Mesenchymal stem cell (in vitro differentiated cells and primary cell): Measurements from ENCODE around the gene TSC2.

Experiments used
- DNase-seq: peaks from one replicate; pipeline ENCODE4 v3.0.0-alpha.2; 2013
- H2AFZ ChIP-seq: one replicate; pipeline ENCODE4 v1.6.1; 2013; ENCODE audit warnings: low read depth, mild to moderate bottlenecking, control low read depth, inconsistent platforms, low read length, moderate library complexity
- H2AK5ac ChIP-seq: 2 replicates; pipeline ENCODE4 v1.6.1; 2013; ENCODE audit warnings: low read length, moderate library complexity, mild to moderate bottlenecking, inconsistent platforms; ENCODE audit not compliant: severe bottlenecking
- H2BK120ac ChIP-seq: one replicate; pipeline ENCODE4 v1.6.1; 2013; ENCODE audit warnings: low read depth, mild to moderate bottlenecking, inconsistent platforms, low read length, moderate library complexity
- H2BK12ac ChIP-seq, 2 experiments: one replicate each; pipeline ENCODE4 v1.6.1; 2013; ENCODE audit warnings: inconsistent platforms in 2 of 2, low read length in 2 of 2, mild to moderate bottlenecking in 2 of 2, moderate library complexity in 2 of 2, control low read depth in 1 of 2
- H2BK15ac ChIP-seq: one replicate; pipeline ENCODE4 v1.6.1; 2013; ENCODE audit warnings: mild to moderate bottlenecking, low read depth, inconsistent platforms; ENCODE audit not compliant: poor library complexity, severe bottlenecking
- H2BK5ac ChIP-seq: 2 replicates; pipeline ENCODE4 v1.6.1; 2013; ENCODE audit warnings: low read depth, mild to moderate bottlenecking, low read length, control low read depth, inconsistent platforms; ENCODE audit not compliant: poor library complexity, severe bottlenecking
- H3K14ac ChIP-seq, 2 experiments: one replicate each; pipeline ENCODE4 v1.6.1; 2013; ENCODE audit warnings: inconsistent platforms in 2 of 2, low read length in 2 of 2, control low read depth in 1 of 2, mild to moderate bottlenecking in 1 of 2, moderate library complexity in 1 of 2
- H3K18ac ChIP-seq, 2 experiments: one replicate each; pipeline ENCODE4 v1.6.1; 2013; ENCODE audit warnings: inconsistent platforms in 2 of 2, low read length in 2 of 2, control low read depth in 1 of 2, low read depth in 1 of 2, mild to moderate bottlenecking in 1 of 2
- H3K23ac ChIP-seq, 2 experiments: one replicate each; pipeline ENCODE4 v1.6.1; 2013; ENCODE audit warnings: inconsistent platforms in 2 of 2, low read length in 2 of 2, mild to moderate bottlenecking in 2 of 2, moderate library complexity in 2 of 2, control low read depth in 1 of 2
- H3K27ac ChIP-seq: 2 replicates; pipeline ENCODE4 v1.5.1; 2013; ENCODE audit warnings: mild to moderate bottlenecking, moderate library complexity, low read length, control low read depth, inconsistent platforms; ENCODE audit not compliant: poor library complexity, severe bottlenecking
- H3K27me3 ChIP-seq, 2 experiments: 2 replicates each; pipeline versions ENCODE4 v1.6.1 to v1.7.0; 2013; ENCODE audit warnings: low read length in 2 of 2, mild to moderate bottlenecking in 2 of 2, moderate library complexity in 2 of 2, control low read depth in 1 of 2, inconsistent platforms in 1 of 2; ENCODE audit not compliant: control insufficient read depth in 1 of 2, insufficient read depth in 1 of 2
- H3K36me3 ChIP-seq, 2 experiments: 2 replicates each; pipeline versions ENCODE4 v1.6.1 to v1.7.0; 2013; ENCODE audit warnings: low read length in 2 of 2, control low read depth in 1 of 2, inconsistent platforms in 1 of 2, low read depth in 1 of 2, mild to moderate bottlenecking in 1 of 2; ENCODE audit not compliant: insufficient read depth in 2 of 2, control insufficient read depth in 1 of 2
- H3K4ac ChIP-seq, 2 experiments: one replicate each; pipeline ENCODE4 v1.6.1; 2013; ENCODE audit warnings: inconsistent platforms in 2 of 2, low read length in 2 of 2, mild to moderate bottlenecking in 2 of 2, moderate library complexity in 2 of 2, control low read depth in 1 of 2, low read depth in 1 of 2
- H3K4me1 ChIP-seq: 2 replicates; pipeline ENCODE4 v1.6.1; 2013; ENCODE audit warnings: low read depth, low read length, control low read depth; ENCODE audit not compliant: control insufficient read depth, insufficient read depth
- H3K4me2 ChIP-seq: 2 replicates; pipeline ENCODE4 v1.6.1; 2013; ENCODE audit warnings: low read length, mild to moderate bottlenecking, inconsistent platforms; ENCODE audit not compliant: poor library complexity, severe bottlenecking
- H3K4me3 ChIP-seq, 2 experiments: 2 replicates each; pipeline versions ENCODE4 v1.5.1 to v1.7.0; 2013; ENCODE audit warnings: low read length in 2 of 2, mild to moderate bottlenecking in 2 of 2, control low read depth in 1 of 2, low read depth in 1 of 2; ENCODE audit not compliant: insufficient read depth in 1 of 2
- H3K79me1 ChIP-seq: replicated peaks from 2 replicates; pipeline ENCODE4 v1.6.1; 2013; ENCODE audit warnings: mild to moderate bottlenecking, control low read depth, low read length, inconsistent platforms; ENCODE audit not compliant: poor library complexity, severe bottlenecking
- H3K9ac ChIP-seq: 2 replicates; pipeline ENCODE4 v1.7.0; 2013; ENCODE audit warnings: mild to moderate bottlenecking, low read length, moderate library complexity
- H3K9me3 ChIP-seq: 2 replicates; pipeline ENCODE4 v1.7.0; 2013; ENCODE audit warnings: mild to moderate bottlenecking, low read length; ENCODE audit not compliant: control insufficient read depth
- H4K8ac ChIP-seq: one replicate; pipeline ENCODE4 v1.6.1; 2013; ENCODE audit warnings: inconsistent platforms, mild to moderate bottlenecking, low read length, moderate library complexity
- H4K91ac ChIP-seq: one replicate; pipeline ENCODE4 v1.6.1; 2013; ENCODE audit warnings: mild to moderate bottlenecking, low read length, inconsistent platforms
- WGBS: methylation state at CpG from one replicate; pipeline ENCODE4 v1.1.7; 2013; ENCODE audit warnings: mixed read lengths; 5-methylcytosine and 5-hydroxymethylcytosine counted together

The TSC2 gene

DNA sequence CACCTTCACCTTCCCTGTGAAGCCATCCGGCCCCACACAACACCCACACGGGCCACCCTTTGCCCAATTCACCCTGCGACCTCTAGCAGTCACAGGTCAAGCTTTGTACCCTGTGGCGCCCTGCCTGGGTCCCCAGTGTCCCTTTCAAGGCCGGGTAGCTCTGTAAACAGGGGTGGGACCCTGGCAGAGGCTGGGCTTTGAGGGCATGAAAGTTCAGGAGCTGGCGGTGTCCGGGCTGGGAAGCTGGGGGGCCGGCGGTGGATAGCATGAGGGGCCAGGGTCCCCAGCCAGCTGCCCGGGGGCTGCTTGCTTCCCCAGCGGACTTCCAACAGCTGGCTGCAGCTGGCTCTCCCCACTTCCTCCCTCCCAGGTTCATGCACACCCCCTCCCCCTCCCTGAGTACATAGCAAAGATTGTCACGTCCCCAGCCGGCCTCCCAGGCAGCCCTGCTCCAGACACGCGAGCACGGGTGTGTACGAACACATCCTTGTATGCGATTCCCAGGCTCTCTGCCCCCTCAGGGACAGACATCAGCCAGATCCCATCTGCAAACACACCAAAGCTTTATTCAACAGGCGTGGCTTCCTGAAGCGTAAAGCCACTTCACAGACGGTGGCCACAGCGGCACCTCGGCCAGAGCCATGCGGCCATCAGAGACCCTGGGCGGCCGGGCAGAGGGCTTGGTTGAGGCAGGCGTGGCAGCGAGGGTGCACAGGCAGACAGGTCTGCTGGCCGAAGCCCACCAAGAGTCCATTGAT, 8.3 kb upstream of the TSC2 start:
- DNase-seq, result peak; percentile 97
- no peak overlapping the region for H2AFZ ChIP-seq
- WGBS, result 37% methylated on average over 28 of the region's 29 CpGs

DNA sequence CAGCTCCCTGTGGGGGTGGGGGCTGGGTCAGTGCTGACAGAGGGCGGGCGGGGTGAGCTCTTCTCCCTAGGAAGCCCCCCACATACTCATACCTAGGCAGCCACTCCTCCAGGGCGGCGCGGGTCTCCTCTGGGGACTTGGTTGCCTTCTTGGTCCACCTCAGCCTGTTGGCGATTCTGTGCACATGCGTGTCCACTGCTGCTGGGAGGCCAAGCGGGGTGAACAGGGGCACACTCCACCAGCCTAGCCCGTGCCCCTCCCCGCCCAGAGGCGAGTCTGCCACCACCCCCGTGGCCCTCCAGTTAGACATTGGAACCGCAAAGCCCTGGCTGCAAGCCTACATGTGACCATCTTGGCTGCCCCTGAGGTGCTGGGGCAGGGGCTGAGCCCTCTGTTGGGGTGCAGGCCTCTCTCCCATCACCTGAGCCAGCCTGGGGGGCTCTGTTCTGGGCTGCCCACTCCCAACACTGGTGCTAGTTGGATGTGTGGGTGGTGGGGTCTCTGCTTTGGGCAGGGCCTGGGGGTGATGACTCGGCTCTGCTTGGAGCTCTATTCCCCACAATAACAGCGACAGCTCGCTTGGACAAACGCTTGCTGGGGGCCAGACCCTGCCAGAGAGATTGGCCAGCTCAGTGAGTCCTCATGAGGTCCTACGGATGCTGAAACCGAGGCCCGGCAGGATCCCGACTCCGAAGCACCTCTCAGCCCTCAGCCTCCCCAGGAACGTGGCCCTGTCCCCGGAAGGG, 7.6 kb upstream of the TSC2 start:
- Histone ChIP-seq H2AK5ac (peak overlapping the region; percentile 24), H3K4me1 (peaks cover 86% of the 10 kb centered on the region), H2AFZ (no peak overlapping the region), H3K4me2 (no peak overlapping the region), H3K9ac (no peak overlapping the region), H4K8ac (peak overlapping the region; percentile 95), H3K18ac (peak overlapping the region; percentile 50 to 86), H3K23ac (no peak overlapping the region), H3K27ac (peak overlapping the region; percentile 80), H3K4ac (peak overlapping the region; percentile 21 to 83), H3K4me3 (no peak overlapping the region), H2BK12ac (peak overlapping the region; percentile 81 to 95), H2BK5ac (no peak overlapping the region), H3K79me1 (peaks cover 13% of the 10 kb centered on the region), H3K27me3 (no peaks in the 10 kb centered on the region), H3K14ac (peak overlapping the region in 1 of 2 experiments; percentile 66), H3K36me3 (peaks cover 0 to 61% of the 10 kb centered on the region in 2 experiments), H2BK15ac (peak overlapping the region; percentile 55), H2BK120ac (peak overlapping the region; percentile 87), H4K91ac (peak overlapping the region; percentile 95), H3K9me3 (no peaks in the 10 kb centered on the region)
- 94% methylated on average over 24 of the region's 24 CpGs for WGBS
- no peak for DNase-seq

More for the DNA sequence above, 8.3 kb upstream of the TSC2 start:
- Histone ChIP-seq H4K91ac (peak overlapping the region; percentile 95), H3K36me3 (peaks cover 0 to 62% of the 10 kb centered on the region in 2 experiments), H3K9me3 (no peaks in the 10 kb centered on the region), H2BK15ac (peak overlapping the region; percentile 55), H2BK5ac (peak overlapping the region; percentile 47), H2BK120ac (peak overlapping the region; percentile 87), H3K79me1 (peaks cover 10% of the 10 kb centered on the region), H3K4me3 (no peak overlapping the region), H3K9ac (peak overlapping the region; percentile 21), H4K8ac (peak overlapping the region; percentile 95), H3K23ac (no peak overlapping the region), H2BK12ac (peak overlapping the region; percentile 94 to 95), H3K18ac (peak overlapping the region; percentile 50 to 97), H3K27ac (peak overlapping the region; percentile 25), H3K4ac (peak overlapping the region; percentile 77 to 83), H3K4me1 (peaks cover 91% of the 10 kb centered on the region), H3K27me3 (no peaks in the 10 kb centered on the region), H3K14ac (peak overlapping the region in 1 of 2 experiments; percentile 22), H3K4me2 (no peak overlapping the region), H2AK5ac (peak overlapping the region; percentile 24)

DNA sequence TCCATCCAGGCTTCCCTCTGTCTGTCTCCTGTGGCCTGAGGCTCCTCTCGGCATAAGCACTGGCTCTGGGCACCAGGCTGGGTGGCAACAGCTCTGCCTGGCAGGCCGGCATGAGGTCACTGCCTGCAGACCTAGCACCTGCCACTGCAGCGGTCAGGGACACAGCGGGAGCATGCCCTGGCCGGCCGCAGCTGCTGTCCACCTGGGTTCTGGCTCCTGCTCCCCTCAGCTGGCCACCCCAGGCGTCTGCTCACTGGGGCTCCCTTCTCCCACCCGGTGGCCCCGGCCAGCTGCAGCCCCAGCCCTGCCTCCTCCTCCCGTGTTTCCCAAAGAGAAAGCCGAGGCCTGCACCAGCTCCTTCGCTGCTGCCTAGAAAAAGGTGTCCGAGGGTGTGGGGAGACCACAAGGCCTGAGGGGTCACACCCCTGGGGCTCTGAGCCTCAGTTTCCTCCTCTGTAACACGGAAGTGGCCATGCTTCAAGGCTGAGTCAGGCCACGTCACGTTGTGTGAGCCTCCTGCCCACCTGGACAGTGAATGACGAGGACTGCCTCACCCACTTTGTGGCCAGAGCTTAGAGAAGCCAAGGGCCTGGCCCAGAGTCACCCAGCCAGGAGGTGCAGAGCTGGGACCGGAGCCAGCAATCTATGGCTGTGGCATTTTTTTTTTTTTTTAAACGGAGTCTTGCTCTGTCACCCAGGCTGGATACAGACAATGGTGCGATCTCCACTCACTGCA, 6.8 kb upstream of the TSC2 start:
- Histone ChIP-seq H3K18ac (no peak overlapping the region), H2BK12ac (peak overlapping the region; percentile 49 to 55), H3K4me3 (no peak overlapping the region)

More for the DNA sequence above, 6.8 kb upstream of the TSC2 start:
- peak overlapping the region; percentile 95 for H4K91ac ChIP-seq
- H3K9ac ChIP-seq, result no peak overlapping the region
- 89% methylated on average over 20 of the region's 20 CpGs for WGBS
- peaks cover 0 to 64% of the 10 kb centered on the region in 2 experiments for H3K36me3 ChIP-seq
- no peak overlapping the region for H2BK15ac ChIP-seq
- H3K4me1 ChIP-seq, result peaks cover 80% of the 10 kb centered on the region
- H3K79me1 ChIP-seq, result peaks cover 17% of the 10 kb centered on the region
- peak overlapping the region in 1 of 2 experiments; percentile 13 for H3K14ac ChIP-seq
- H4K8ac ChIP-seq, result peak overlapping the region; percentile 24
- peak overlapping the region; percentile 87 for H2BK120ac ChIP-seq
- H3K27me3 ChIP-seq, result no peaks in the 10 kb centered on the region
- no peak overlapping the region for H2AFZ ChIP-seq
- no peak for DNase-seq
- H3K4ac ChIP-seq, result peak overlapping the region; percentile 16 to 21
- no peak overlapping the region for H3K23ac ChIP-seq
- H2BK5ac ChIP-seq, result no peak overlapping the region
- no peaks in the 10 kb centered on the region for H3K9me3 ChIP-seq
- H3K27ac ChIP-seq, result peak overlapping the region; percentile 80
- H2AK5ac ChIP-seq, result peak overlapping the region; percentile 29
- H3K4me2 ChIP-seq, result no peak overlapping the region
